GM21390 (cell line): Measurements from ENCODE around the gene ASGR1.
"Not testable (repeated sequence)": the region's sequence is repeated elsewhere in the genome, so short reads cannot be mapped to it uniquely, and the experiment has no call there.

Experiments used
- ATAC-seq: cut with Tn5 transposase; IDR thresholded peaks from one replicate; pipeline ENCODE4 v1.9.1; 2021; ENCODE audit not compliant: unreplicated experiment

ASGR1 gene

DNA sequence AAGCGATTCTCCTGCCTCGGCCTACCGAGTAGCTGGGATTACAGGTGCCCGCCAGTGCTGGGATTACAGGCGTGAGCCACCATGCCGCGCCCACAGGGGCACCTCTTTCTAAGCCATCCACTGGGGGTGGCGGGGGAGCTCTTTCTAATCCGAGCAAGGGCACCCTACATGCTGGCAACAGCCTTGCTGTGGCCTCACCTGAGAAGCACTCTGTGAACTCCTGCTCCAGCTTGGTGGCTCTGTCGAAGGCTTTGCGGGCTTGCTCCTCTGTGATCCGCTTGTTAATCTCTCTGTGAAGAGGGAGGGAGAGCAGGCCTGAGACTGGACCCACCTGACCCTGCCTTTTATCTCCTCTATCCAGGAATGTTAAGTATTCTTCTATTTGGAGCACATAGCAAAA is 11.9 kb upstream of the ASGR1 start:
- ATAC-seq = no peak

DNA sequence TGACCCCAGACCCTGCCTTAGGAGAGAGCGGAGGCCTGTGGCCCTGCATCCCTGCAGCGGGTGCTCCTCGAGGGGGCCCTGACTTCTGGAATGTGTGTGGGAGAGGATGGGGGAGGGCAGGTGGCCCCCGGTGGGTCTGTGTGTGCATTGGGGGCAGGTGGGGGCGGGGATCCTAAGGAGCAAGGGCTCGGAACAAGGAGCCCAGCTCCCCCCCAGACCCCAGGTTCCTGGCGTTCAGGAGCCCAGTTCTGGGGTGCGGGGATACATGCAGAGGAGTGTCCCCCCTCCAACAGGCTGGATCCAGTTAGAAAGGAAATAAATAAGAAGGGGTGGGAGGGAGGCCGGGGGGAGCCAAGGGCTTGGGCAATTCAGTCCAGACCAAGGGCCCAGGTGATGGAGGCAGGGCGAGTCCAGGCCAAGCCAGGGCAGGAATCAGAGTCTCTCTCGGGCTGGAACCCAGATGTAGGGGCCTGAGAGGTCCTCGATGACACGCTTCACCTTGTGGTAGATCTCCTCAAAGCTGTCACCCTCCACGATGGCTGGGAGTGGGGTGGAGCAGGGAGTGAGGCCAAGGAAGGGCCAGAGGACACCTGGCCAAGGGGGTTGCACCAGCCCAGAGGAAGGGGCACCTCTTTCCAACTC is 11.2 kb upstream of the ASGR1 start:
- no peak for ATAC-seq

- no peak for ATAC-seq
Measured at GRCh38 chr17:7186241-7186640, 7.1 kb upstream of the ASGR1 start.

DNA sequence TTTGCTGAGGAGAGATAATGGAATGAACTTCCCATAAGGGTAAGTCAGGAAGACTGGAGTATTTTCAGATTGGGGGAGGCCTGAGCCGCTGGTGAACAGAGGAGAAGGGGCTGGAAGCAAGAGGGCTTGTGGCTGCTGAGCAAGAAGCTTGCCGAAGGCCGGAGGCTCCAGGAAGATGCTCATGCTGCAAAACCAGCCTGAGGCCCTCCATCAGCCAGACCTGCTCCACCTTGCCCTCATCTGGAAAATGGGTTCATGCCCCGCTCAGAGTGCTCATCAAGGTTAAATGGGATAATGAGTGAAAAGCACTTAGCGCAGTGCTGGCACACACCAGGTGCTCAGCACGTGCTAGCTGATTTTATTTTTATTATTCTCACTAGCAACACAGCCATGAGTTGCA is 5.5 kb upstream of the ASGR1 start:
- no peak for ATAC-seq

GRCh38 chr17:7184091-7184488 is 4.9 kb upstream of the ASGR1 start:
- ATAC-seq = no peak

DNA sequence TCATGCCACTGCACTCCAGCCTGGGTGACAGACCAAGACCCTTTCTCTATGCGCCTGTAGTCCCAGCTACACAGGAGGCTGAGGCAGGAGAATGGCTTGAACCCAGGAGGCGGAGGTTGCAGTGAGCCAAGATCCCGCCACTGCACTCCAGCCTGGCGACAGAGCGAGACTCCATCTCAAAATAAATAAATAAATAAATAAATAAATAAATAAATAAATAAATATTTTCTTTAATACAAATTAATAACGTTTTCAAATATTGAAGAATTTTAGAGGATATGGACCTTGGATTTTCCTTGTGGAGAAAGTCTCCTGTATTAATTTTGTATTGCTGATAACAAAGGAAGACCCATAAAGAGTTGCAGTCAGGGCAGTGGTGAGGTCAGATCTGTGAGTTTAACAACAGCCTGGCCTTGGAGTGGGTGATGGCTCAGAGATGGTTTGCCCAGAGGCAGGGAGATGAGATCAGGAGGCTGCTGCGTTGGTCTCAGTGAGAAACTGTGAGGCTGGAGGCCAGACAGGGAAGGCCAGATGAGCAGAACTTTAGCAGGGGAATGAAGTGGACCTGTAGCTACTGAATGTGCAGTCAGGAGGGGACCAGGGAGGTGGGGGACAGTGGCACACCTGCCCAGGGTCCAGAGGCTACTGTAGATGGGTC is 4.4 kb upstream of the ASGR1 start:
- ATAC-seq = no peak

DNA sequence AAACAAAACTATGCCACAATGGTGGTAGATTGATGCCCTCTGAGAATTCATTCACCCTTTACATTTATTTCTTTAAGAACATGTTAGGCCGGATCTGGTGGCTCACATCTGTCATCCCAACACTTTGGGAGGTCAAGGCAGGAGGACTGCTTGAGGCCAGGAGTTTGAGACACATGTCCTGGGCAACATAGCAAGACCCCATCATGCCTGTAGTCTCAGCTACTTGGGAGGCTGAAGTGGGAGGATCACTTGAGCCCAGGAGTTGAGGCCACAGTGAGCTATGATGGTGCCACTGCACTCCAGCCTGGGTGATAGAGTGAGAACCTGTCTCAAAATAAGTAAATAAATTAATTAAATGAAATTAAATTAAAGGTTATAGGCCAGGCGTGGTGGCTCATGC is 2.9 kb upstream of the ASGR1 start:
- not testable (repeated sequence) for ATAC-seq

DNA sequence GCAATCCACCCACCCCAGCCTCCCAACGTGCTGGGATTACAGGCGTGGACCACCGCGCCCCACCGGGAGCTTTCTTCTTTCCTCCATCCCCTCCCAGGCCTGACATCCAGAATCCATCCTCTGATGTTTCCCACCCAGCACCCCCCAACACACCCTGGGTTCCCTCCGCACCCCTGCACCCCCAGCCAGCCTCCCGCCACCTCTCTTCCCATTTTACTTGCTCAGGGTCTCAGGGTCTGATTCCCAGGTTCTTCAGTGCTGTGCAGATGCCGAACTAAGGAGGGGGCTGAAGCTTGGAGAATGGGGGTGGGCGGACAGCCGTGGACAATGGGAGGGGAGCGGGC is 225 bp downstream of the ASGR1 start:
- no peak for ATAC-seq

DNA sequence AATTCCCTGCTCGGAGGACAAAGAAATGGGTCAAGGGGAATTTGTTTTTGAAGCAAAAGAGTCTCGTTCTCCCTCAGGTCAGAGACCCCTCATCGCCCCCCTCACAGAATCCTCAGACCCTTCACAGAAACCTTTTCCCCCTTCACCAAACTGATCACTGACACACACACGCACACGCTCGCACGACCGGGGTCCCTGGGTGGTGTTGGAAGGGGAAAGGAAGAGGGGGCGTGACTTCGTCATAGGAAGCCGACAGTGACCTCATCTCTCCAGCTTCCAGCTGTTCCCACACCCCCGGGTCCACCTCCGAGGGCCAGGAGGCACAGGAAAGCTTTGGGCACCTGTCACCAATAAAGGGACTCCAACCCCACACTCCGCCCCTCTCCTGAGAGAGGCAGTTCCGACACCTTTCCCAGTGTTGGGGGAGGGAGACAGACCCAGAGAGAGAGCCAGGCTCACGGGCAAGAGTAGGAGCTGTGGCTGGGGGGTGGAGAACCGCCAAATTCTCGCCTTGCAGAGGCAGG is 1.2 kb downstream of the ASGR1 start:
- no peak for ATAC-seq

GRCh38 chr17:7177191-7177953 is 1.8 kb downstream of the ASGR1 start:
- ATAC-seq = no peak

GRCh38 chr17:7176841-7177190 is 2.4 kb downstream of the ASGR1 start:
- ATAC-seq = no peak

- ATAC-seq = no peak
Measured at GRCh38 chr17:7176107-7176840, 2.9 kb downstream of the ASGR1 start.

- no peak for ATAC-seq
Measured at GRCh38 chr17:7175330-7175733, 3.8 kb downstream of the ASGR1 start.

- ATAC-seq = no peak
Measured at GRCh38 chr17:7174603-7175326, 4.4 kb downstream of the ASGR1 start.

- no peak for ATAC-seq
Measured at GRCh38 chr17:7173687-7174602, 5.2 kb downstream of the ASGR1 start.

DNA sequence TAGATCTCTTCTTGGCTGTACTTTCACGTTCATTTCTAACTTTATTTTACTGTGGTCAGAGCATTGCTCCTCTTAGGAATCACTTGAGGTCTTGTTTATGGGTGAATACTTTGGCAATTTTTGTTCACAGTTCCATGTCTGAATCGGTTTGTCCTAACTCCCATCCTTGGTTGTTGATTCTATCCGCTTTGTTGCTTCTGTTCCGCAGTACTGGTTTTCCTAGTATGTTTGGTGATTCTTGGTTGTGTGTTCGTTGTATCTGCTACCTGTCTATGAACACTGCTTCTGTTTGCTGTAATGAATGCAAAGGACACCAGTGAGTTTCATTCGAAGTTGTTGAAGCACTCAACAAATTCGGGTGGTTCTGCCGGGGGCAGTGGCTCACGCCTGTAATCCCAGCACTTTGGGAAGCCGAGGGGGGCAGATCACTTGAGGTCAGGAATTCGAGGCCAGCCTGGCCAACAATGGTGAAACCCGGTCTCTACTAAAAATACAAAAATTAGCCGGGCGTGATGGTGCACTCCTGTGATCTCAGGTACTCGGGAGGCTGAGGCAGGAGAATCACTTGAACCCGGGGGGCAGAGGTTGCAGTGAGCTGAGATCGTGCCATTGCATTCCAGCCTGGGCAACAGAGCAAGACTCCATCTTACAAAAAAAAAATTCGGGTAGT is 6.5 kb downstream of the ASGR1 start:
- not testable (repeated sequence) for ATAC-seq

DNA sequence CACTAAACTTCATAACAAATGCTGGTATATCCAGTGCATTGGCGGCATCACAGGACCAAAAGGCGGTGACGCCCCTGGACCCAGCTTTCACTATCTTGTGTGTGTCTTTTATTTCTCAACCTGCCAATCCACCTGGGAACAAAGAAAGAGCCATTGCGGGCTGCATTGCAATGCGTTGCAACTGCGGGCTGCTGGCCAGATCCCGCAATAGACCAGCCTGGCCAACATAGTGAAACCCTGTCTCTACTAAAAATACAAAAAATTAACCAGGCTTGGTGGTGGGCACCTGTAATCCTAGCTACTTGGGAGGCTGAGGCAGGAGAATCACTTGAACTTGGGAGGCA is 9.6 kb downstream of the ASGR1 start:
- not testable (repeated sequence) for ATAC-seq

DNA sequence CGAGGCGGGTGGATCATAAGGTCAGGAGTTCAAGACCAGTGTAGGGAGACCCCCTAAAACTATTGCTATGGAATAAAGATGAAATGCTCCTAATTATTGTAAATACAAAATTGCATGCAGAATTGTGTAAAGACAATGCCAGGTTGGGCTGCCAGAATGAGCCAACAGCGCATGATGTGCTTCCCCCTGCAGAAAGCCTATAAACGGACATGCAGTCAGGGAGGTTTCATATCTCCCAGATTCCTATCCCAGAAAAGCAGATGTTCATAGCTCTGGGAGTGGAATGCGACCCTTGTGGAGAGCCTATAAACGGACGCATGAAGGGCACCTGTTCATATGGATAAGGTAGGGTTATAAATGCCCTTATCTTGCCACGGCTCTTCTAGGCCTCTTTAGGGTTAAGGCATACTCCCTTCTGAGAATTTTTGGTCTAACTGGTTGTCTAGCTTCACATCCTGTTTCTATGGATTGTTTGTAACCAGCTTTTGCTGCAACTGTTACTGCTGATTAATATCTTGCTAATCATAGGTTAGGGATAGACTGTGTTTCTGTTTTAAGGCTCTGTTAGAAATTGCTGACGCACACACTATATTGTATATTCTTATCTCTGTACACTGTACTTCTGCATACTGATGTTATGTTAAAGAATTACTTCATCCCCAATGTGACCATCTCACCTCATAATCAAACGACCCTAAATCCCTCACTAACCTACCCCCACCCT is 10.2 kb downstream of the ASGR1 start:
- ATAC-seq = not testable (repeated sequence)

DNA sequence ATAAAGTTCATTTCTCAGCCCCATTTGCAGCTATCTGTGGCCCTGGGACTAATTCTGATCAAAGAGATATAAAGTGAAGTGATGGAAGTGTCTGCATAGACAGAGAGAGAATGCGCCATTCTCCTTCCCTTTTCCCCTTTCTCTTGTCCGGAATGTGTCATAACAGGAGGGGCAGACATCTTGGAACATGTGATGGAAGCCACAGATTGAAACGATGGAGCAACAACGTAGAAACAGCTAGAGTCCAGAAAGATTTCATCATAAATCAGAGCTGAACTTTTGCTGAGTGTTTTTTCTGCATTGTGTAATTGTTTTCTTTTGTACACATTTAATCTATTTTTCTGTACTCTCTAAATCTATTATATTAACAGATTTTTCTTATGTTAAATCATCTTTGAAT is 11.3 kb downstream of the ASGR1 start:
- no peak for ATAC-seq
